HL-60 (cell line): ENCODE results near the gene SLC17A1.

ENCODE experiments used
- DNase-seq, 2 experiments: peaks; one replicate each; pipeline ENCODE4 v3.0.0-alpha.2; 2010 to 2020; ENCODE audit warnings: low read depth in 1 of 2, low spot score in 1 of 2
- H3K27ac ChIP-seq: fragments of 250-450 bp; sonication (Bioruptor Pico); replicated peaks from 2 replicates; pipeline ENCODE4 v1.5.1; 2020; ENCODE audit warnings: mild to moderate bottlenecking, moderate library complexity
- H3K27me3 ChIP-seq: fragments of 250-450 bp; sonication (Bioruptor Pico); 2 replicates; pipeline ENCODE4 v1.5.1; 2021; ENCODE audit warnings: mild to moderate bottlenecking, moderate library complexity; ENCODE audit not compliant: insufficient read depth, poor library complexity, severe bottlenecking
- H3K4me3 ChIP-seq: replicated peaks from 2 replicates; pipeline ENCODE4 v1.5.1; 2011; ENCODE audit warnings: mild to moderate bottlenecking, control low read depth, low read length; ENCODE audit not compliant: insufficient read depth
- CTCF ChIP-seq: IDR thresholded peaks from one replicate; pipeline ENCODE4 v1.5.1; 2011; ENCODE audit warnings: low read length, control low read depth, inconsistent platforms; ENCODE audit not compliant: insufficient read depth
- GABPA ChIP-seq: IDR thresholded peaks from 2 replicates; pipeline ENCODE4 v1.6.1; 2012; ENCODE audit warnings: low read depth
- POLR2AphosphoS5 ChIP-seq: IDR thresholded peaks from 2 replicates; pipeline ENCODE4 v1.6.1; 2012; ENCODE audit warnings: low read depth
- REST ChIP-seq: IDR thresholded peaks from 2 replicates; pipeline ENCODE4 v1.6.1; 2012; ENCODE audit warnings: low read depth; ENCODE audit not compliant: insufficient replicate concordance
- SPI1 ChIP-seq: IDR thresholded peaks from 2 replicates; pipeline ENCODE4 v1.6.1; 2012; ENCODE audit warnings: low read depth, mild to moderate bottlenecking, borderline replicate concordance

The SLC17A1 gene

DNA sequence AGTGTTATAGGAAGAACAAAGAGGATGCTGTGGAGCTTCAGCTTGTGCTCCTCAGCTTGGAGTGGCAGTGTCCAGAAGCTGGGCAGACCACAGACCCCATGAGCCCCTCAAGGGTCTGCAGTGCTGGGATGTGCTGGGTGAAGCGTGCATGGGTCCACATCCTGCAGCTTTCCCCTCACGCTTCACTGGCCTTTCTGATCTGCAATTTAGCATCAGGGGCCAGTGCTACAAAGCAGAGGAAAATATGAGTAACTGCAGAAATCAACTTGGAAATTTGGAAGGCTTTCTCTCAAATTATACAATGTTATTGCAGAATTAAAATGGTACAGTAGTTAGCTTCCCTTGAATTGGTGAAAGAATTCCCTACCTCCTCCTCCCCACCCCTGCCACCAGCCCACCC, 67.2 kb downstream of the SLC17A1 start:
- Histone ChIP-seq H3K4me3 (no peak overlapping the region), H3K27me3 (no peaks in the 10 kb centered on the region), H3K27ac (no peak overlapping the region)
- TF ChIP-seq CTCF = no peak
- no peak for TF ChIP-seq GABPA
- TF ChIP-seq POLR2AphosphoS5 = no peak
- TF ChIP-seq SPI1 = no peak
- no peak for TF ChIP-seq REST
- no peak for DNase-seq

- no peak overlapping the region; the same call in 1 of the 2 replicates for H3K27ac ChIP-seq
- TF ChIP-seq POLR2AphosphoS5 = no peak
- TF ChIP-seq SPI1 = no peak
- TF ChIP-seq CTCF = no peak
- no peak for TF ChIP-seq GABPA
- TF ChIP-seq REST = no peak
- H3K27me3 ChIP-seq = no peaks in the 10 kb centered on the region
- H3K4me3 ChIP-seq = no peak overlapping the region
- no peak for DNase-seq
These were observed 73.8 kb downstream of the SLC17A1 start for GRCh38 chr6:25757936-25758642.

DNA sequence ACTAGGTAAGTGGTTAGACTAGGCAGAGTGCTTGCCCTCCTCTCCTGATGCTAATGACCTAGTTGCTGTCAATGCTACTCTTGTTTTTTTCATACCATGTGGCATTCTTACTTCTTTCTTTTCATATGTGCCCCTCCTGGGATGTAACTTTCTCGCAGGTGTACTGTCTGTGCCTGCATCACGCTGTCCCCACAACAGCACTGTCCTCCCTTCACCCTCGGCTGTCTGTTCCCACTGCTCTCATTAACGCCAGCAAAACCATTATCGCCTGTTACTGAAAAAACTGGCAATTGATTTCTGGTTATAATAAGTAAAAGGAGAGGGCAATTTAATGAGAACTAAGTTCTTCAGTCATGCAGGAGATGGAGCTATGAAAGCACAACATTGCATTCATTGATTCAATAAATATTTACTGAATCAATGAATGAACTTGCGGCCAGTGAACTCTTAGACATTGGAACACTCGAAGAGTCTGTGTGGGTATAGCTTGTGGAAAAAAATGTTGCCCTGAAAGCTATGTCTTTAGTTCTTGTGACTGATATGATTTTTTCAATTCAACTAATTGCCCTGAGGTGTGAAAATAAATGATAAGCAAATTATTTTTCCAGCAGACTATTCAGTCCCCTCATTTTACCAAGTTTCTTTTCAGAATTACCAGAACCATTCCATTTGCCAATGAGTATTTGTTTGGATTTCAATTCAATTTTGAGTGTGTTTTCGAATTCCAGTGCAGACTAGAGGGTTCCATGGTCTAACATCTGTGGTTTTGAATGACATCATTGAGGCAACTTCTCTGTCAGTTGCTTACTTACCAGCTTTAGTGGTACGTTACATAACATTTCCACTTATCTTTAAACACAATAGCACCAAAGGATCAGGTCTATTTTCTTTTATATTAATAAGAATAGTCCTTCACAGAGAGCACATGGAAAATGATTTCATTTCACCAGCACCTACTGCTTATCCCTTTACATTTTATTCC, 75.2 kb downstream of the SLC17A1 start:
- TF ChIP-seq CTCF = no peak
- no peak for TF ChIP-seq POLR2AphosphoS5
- no peak for TF ChIP-seq REST
- no peak for TF ChIP-seq SPI1
- no peak for TF ChIP-seq GABPA
- Histone ChIP-seq H3K27me3 (no peaks in the 10 kb centered on the region), H3K27ac (no peak overlapping the region), H3K4me3 (no peak overlapping the region)
- peak in 1 of 2 experiments; percentile 8 for DNase-seq
